ENCODE data around the gene GPC6.

GPC6 gene

DNA sequence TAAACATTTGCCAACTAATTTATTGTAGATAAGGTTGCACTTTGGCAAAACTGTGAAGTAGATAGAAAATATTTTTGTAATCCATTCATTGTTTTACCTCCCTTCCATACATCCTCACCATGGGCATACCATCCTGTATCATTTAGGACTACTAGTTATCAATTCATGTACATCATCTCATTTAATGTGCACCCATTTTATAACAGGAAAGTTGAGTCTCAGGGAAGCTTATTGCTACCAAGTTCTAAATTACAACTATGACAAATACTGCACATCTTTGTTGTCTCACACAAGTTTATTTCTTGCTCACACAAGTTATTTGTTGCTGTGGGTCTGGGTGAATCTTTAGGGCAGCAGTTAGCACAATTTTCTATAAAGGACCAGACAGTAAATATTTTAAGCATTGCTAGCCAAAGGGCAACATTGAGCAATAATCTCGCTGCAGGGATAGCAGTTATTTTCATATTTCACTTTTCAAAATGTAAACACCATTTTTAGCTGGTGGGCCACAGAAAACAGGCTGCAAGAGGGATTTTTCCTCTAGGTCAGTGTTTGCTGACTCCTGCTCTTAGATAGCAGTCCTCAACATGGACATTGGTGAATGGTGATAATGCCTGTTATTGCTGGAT is 276.5 kb downstream of the GPC6 start:
- DNase-seq (ENCODE audit: low read depth): no peak

GRCh38 chr13:93505104-93505952 is 278.7 kb downstream of the GPC6 start:
- no peak for DNase-seq (ENCODE audit: low read depth)

DNA sequence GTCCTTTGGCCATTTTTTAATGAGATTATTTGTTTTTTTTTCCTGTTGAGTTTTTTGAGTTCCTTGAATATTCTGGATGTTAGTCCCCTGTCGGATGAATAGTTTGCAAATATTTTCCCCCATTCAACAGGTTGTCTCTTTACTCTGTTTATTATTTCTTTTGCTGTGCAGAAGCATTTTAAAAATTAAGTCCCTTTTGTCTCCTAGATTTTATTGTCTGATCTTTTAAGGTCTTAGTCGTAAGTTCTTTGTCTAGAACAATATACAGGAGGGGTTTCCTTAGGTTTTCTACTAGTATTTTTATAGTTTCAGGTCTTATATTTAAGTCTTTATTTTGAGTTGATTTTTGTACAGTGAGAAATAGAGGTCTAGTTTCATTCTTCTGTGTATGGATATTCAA is 284.4 kb downstream of the GPC6 start:
- no peak for DNase-seq (ENCODE audit: low read depth)

GRCh38 chr13:93515267-93515666 is 288.7 kb downstream of the GPC6 start:
- no peak for DNase-seq (ENCODE audit: low read depth)

DNA sequence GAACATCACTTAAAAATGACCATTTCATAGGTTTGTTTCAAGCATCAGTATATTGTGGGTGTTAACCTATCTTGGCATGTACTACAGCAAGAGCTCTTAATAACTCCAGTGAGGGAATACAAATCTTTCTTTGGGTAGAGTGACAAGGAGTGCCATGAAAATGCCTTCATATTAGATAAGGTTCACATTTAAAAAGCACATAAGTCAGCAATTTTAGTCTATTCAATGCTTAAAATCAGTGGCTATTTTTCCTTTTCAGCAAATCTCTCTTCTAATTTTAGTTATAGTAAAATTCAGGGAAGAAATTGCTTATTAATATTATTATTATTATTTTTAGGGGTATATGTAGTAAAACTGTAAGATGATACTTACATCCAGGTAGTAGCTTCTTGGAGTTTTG is 291.1 kb downstream of the GPC6 start:
- no peak for DNase-seq (ENCODE audit: low read depth)

DNA sequence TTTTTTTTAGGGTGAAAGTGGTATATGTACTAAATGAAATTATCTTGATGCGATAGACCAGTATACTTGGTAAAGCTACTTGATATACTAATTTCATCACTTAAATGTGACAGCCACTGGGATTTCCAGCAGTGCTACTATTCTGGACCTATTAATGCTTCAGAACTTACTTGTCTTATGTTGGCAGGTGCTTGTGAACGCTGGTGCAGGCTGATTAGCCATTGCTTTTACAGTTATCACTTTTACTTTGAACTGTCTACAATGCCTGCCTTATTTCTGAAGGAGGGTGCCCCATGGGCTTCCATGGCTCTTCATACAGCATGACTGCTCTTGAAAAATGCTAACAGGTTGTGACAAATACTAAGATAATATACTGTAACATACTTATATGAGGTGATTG is 294.7 kb downstream of the GPC6 start:
- no peak for DNase-seq (ENCODE audit: low read depth)

- DNase-seq (ENCODE audit: low read depth): no peak
These were observed 295.9 kb downstream of the GPC6 start for GRCh38 chr13:93522501-93522900.

GRCh38 chr13:93525087-93525486 is 298.5 kb downstream of the GPC6 start:
- DNase-seq (ENCODE audit: low read depth): no peak

GRCh38 chr13:93527748-93528297 is 301.2 kb downstream of the GPC6 start:
- DNase-seq (ENCODE audit: low read depth): no peak

DNA sequence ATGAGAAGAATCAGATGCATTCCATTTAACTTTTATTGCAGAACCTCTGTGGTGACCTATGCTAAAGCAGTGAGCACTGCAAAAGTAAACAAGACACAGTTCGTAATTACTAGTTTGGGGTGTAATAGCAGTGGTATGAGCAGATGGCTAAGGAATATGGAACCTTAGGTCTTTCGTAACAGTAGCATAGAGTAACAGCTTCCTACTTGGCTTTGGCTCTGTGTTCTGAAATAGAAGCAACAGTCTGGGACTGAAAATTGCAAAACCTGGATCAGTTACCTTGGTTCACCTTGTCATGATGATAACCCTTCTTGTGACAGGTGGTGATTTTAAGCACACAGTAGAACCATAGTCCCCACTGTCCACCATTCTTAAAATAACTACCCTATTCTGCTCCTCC is 303.4 kb downstream of the GPC6 start:
- no peak for DNase-seq (ENCODE audit: low read depth)

- DNase-seq (ENCODE audit: low read depth): no peak
These were observed 307.6 kb downstream of the GPC6 start for GRCh38 chr13:93534181-93534700.

DNA sequence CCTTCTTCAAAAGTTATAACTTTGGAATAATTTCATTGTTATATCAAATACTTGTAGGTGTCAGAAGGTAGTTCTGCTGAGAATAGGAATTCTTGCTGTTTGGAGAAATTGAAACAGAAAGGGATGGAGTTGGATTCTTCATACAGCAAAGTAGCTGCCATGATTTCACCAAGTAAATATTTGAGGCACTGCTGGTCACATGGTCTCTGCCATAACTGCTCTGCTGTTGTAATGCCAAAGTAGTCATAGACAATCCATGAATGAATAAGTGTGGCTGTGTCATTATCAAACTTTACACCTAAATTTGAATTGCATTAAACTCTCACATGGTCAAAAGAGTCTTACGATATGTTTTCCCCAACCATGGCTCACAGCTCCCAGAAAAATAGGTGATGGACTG is 308.6 kb downstream of the GPC6 start:
- no peak for DNase-seq (ENCODE audit: low read depth)

DNA sequence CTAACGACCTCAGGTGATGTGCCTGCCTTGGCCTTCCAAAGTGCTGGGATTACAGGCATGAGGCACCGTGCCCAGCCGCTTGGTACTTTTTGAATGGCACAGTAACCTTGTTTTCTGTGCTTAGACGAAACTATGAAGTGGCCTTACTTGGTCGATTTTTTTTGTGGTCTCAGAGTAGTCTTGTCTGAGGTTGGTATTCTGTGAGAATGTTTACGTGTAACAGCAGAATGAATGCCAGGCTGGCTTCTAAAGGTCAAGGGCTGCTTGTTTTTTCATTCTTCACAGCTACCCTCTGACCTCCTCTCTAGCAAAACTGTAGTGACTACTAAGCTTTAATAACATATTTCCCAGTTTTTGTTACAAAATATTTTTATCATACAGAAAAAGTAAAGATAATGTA is 313.3 kb downstream of the GPC6 start:
- no peak for DNase-seq (ENCODE audit: low read depth)

DNA sequence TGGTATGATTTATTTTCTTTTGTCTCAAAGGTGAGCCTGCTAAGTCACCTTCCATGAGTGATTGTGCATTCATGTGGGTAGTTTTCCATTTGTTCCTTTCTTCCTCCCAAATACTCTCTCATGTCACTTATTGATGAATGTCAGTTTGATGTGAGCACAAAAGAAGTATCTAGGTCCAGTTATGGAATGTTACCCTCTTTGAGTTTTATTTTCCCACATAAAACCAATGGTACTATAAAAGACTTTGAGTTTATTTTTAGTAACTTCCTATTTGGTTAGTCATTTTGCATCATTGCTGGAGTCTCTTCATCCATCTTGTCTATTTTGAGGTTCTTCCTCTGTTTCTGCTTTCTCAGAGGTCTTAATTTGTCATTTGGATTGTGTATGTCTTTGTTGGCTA is 321.3 kb downstream of the GPC6 start:
- DNase-seq (ENCODE audit: low read depth): no peak

GRCh38 chr13:93549326-93550005 is 322.9 kb downstream of the GPC6 start:
- DNase-seq (ENCODE audit: low read depth): no peak

DNA sequence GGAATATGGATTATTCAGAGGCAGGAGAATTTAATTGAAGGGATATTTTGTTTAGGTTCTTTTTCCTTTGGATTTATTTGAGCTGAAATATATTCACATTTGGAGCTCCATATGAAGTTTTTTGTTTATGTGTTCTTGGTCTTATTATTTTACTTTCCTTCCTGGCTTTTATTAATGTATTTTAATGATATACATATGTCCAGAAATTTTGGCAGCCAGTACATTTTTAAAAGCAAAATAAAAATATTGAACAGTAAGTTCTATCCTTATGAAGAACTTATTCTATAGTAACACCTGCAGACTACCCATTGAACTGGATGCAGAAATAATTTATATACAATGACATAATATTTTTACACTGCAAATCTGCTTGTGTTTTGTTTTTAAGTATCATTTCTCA is 323.6 kb downstream of the GPC6 start:
- DNase-seq (ENCODE audit: low read depth): no peak

DNA sequence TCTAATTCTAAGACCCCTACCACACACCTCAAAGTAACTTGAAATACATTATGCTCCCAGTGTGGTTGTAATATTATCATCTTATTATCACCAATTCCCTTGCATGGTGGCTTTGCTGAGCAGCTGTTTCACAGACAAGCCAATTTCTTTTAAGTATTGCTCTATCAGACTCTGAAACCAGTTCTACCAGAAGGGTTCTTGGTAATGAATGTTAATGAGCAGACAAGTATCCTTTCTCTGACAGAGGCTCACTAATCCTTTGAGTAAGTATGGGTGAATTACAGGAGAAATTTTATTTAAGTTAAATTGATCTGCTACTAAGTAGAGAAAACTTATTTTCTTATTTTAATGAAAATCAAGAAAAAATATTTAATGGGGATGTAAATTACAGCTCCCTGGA is 326.0 kb downstream of the GPC6 start:
- no peak for DNase-seq (ENCODE audit: low read depth)

- DNase-seq (ENCODE audit: low read depth): no peak
These were observed 327.9 kb downstream of the GPC6 start for GRCh38 chr13:93554514-93554913.

- no peak for DNase-seq (ENCODE audit: low read depth)
These were observed 332.0 kb downstream of the GPC6 start for GRCh38 chr13:93558637-93559036.

- DNase-seq (ENCODE audit: low read depth): no peak
These were observed 333.1 kb downstream of the GPC6 start for GRCh38 chr13:93559718-93560117.

DNA sequence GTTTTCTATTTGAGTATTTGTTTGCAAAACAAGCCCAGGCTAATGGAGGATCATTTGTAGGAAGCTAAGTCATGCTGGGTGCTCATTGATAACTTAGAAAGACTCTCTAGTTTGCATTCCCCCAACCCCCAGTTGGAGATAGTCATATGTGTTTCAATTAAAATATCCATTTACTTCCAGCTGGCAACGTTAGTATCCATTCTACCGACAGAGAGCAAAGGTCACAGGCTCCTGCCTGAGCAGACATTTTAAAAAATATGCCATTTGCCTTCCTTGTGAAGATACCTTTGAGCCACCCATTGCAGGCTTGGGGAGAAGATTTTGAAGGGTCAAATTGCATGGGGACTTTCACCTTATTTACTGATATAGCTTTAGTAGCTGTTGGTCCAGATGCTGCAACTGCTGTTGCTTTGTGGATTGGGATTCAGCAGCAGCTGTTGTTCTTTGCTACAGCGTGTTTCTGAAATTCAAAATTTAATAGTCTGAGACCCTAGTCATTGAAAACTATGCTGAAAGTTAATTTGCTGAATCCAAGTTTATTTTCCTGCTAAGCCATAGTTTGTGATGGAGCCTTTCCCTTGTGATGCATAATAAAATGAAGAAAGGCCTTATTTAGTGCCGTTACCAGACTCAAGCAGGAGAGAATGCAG is 335.1 kb downstream of the GPC6 start:
- no peak for DNase-seq (ENCODE audit: low read depth)

DNA sequence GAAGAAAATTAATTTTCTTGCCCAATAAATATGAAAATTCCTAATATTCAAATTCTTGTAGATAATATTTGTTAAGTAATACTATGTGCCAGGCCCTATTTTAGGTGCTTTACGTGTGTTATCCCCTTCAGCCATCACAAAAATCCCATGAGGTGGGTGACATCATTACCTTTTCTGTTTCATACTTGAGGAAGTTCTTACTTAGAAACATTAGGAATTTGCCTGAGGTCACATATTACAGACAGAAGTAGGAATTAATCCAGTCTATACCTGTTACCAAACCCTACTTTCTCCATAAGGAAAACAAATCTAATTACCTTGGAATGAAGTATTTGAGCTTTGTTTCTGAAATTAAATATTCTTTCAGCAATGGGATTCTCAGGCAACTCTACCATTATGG is 336.1 kb downstream of the GPC6 start:
- no peak for DNase-seq (ENCODE audit: low read depth)

Measured in stimulated activated CD4-positive, alpha-beta T cell treated with anti-CD3 and anti-CD28 coated beads, Interleukin-2, amount 100 ng/mL, for 4 hours (primary cell).